Fibroblast of skin of right quadriceps (primary cell): ENCODE data around the gene FMNL2.
A peak's percentile ranks its signal among the peaks of the same experiment; 100 is the strongest.

Experiments used
- DNase-seq: peaks from one replicate; pipeline ENCODE4 v3.0.0-alpha.2; 2013

Gene FMNL2

DNA sequence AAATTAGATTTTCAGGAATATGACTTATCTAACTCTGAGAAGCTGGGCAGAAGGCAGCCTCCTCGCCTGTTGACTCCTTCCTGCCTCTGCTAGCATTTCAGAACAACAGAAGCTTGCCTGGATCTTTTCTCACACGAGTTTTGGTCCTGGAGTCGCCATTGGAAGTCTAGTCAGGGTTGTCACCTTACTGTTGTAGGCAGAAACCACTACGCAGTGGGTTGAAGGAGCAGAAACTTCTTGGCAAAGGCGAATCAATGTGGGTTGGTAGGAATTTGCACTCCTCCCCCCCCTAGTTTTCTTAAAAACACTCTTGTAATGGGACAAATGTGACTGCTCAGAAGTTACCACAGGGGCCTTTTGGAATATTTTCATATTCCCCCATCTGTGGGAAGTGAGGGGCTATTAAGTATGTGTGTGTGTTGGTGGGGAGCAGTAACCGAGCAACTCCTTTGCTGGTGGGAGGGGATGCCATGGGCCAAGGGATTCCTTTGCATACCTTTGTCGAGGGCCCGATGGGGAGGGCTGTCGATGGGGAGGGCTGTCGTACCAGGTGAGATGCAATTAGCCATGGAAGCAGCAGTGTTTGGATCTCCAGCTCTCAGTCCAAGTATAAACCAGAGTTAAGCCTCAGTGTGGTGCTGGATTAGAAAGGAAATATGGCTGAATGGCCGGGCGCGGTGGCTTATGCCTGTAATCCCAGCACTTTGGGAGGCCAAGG lies 117.4 kb downstream of the FMNL2 start:
- DNase-seq: peak; percentile 7

DNA sequence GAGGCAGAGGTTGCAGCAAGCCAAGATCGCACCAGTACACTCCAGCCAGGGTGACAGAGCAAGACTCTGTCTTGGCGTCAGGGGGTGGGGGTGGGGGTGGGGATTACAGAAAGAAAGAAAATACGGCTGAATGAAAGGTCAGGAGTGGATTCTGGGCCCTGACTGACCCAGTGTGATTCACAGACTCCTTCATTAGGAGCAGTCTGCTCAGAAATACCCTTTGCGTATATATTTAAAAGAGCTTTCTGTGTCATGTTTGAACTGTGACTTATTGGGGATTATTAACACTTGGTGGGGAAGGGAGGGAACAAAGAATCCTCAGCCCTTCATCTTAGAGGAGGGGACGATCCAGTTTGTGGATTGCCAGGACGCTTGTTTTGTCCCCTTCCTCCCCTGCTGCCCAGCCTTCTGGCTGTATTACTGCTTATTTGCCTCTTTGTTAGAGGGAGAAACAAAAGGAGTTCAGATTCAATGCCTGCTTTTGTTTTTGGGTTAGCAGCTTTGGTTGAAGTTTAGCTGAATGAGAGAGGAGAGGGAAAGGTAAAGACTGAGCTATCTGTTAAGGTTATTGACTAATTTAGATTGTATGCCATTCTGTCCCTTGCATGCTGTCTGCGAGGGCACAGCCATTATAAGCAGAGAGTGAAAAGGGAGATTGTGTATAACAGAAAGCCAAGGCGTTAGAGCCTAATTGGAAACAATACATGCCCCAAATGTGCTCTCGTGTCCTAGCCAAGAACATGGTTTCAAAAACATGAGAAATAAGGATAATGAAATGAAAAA lies 118.3 kb downstream of the FMNL2 start:
- no peak for DNase-seq

- no peak for DNase-seq
Measured at GRCh38 chr2:152454371-152454770, 119.4 kb downstream of the FMNL2 start.

- DNase-seq: no peak
Measured at GRCh38 chr2:152454960-152455359, 120.0 kb downstream of the FMNL2 start.

- DNase-seq: no peak
Measured at GRCh38 chr2:152455738-152456137, 120.8 kb downstream of the FMNL2 start.

DNA sequence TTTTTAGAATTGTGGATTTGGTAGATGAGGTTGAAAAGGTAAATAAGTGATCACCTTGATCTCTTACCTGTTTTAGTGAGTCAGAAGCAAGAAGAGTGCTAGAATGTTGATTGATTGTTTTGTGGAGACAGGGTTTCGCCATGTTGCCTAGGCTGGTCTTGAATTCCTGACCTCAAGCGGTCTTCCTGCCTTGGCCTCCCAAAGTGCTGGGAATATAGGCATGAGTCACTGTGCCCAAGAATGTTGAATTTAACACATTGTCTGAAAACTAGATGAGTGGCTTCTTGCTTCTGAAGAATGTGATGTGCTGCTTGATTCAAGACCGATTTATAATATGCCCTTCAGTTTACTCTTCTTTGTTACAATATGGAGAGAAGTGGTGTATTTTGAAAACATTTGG lies 121.3 kb downstream of the FMNL2 start:
- DNase-seq: peak; percentile 69

- no peak for DNase-seq
Measured at GRCh38 chr2:152458441-152458940, 123.5 kb downstream of the FMNL2 start.

DNA sequence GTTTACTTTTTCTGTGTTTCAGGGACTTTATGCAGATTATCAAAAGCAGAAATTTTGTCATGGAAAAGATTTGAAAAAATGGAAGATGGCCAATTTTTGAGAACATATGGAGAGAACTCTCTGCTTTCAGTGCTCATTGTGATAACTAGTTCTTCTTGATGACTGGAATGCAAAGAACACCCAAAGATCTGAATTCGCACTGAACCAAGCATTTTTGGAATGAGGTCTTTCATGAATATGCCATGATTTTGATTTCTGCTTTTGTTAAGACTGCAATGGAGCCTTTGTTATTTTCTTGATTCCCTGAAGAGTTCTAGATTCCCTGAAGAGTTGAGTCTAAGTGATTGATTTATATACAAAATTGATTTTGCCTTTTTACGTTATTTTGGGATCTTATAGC lies 124.1 kb downstream of the FMNL2 start:
- DNase-seq: no peak

- no peak for DNase-seq
Measured at GRCh38 chr2:152460567-152460966, 125.6 kb downstream of the FMNL2 start.

- no peak for DNase-seq
Measured at GRCh38 chr2:152462120-152462519, 127.1 kb downstream of the FMNL2 start.

- no peak for DNase-seq
Measured at GRCh38 chr2:152462779-152463178, 127.8 kb downstream of the FMNL2 start.

DNA sequence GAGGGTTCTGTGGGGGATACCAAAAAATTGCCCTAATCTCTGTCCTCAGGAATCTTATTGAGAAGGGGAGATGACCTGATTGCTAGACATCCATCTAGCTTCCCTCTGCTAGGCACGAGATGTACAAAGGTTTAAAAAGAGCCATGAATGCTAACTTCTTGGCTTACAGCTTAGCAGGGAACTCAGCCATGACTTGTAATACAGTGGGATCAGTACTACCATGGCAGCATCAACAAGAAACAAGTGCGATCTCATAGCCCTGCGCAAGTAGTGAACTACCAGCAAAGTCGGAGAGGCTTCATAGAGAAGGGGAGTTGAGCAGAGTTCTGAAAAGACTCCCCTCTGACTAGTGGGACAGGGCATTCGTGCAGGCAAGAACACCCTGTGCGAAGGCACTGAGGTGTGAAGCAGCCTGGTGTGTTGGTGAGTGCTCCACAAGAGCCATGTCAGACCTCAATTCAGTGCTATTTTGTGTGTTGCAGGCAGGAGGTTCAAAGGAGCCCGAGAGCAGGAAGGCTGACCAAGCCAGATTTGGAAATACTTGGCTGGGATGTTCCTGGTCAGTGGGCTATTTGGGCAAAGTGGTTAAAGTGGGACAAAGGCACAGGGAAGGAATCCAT lies 130.0 kb downstream of the FMNL2 start:
- no peak for DNase-seq

DNA sequence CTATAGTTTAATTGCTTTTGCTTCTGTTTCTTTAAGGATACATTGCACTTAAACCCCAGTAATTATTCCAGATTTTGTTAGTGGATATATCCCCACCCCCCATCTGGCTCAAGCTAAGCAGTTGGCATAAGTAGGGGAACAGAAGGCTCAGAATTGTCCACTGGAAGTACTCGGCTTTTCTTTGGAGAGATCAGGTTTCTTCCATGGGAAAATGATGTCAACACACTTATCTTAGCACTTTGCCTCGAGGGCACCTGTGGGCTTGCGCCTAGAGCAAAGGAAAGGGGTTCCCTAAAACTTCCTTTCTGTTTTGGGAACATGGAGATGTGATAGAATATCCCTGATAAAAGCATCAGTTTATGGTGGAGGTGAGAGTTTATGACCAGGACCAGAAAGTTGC lies 130.6 kb downstream of the FMNL2 start:
- DNase-seq: no peak

DNA sequence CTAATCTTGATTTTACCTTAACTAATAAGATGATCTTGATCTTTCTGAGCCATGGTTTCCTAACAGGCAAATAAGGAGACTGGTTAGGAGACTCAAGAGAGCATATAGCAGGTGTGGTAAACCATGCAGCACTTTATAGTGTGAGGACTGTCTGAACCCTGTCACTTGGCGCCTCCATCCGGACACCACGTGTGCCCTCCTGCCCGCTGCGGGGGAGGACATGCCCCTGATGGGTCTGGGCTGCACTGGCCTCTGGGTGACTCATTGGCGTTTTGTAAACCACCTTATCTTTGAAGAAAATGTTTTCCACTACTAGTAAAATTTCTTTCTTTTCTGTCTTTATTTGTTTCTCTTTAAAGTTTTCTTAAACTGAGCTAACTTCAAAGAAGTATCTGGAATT lies 131.1 kb downstream of the FMNL2 start:
- no peak for DNase-seq

DNA sequence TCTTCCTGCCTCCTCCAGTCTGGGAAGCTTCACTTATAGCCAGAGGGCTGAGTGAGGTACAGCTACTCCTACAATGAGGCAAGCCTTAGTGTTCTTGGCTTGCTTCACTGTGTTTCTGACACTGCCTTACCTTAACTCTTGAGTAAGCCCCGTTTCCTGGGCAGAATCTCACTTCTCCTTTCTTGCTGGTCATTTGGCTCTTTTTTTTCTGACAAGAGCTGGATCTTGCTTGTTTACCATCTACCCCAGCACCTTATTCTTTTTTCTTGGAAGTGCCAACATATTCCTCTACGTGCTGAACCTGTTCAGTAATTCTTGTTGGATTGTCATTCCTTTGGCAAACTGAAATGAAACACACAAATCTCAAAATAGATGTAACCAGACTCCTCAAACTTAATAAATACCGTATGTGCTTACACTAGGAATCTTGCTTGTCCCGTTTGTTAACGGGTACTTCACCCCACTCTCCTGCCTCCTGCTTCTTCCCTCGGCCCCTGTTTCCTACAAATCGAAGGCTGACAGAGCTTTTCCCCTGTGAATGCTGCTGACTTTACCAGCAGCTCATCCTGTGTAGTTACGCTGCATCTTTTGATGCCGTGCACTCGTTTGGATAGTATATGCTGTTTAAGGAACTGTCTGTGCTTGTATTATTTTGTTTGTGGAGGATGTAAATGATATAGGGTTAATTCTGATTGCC lies 132.2 kb downstream of the FMNL2 start:
- DNase-seq: peak; percentile 58

DNA sequence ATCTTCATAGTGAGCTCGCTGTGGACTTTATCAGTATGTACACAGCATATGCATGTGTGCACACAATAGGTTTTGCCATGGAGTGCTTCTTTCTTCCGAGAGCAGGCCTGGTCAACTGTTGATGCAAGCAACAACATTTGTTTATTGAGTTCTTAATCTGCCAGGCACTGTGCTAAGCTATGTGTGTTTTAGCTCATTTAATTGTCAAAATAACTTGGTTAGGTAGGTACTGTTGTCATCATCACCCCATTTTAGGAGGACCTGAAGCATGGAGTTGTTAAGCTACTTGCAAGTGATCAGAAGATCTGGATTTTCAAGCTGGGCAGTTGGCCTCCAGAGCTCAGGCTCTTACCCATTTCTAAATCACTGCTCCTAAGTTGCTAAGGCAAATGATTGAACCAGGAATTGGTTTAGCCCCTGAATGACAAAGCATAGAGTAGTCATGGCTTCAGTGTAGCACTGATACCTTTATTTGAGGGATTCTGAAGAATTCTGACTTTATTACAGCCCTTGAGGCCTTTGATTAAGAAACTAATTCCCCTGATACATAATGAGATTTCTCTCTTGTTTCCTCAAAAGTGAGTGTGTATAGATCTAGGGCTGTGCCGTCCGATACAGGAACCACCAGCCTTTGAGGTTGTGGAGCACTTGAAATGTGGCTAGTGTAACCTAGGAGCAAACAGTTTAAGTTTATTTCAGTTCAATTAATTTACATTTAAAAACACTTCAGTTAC lies 132.9 kb downstream of the FMNL2 start:
- no peak for DNase-seq

DNA sequence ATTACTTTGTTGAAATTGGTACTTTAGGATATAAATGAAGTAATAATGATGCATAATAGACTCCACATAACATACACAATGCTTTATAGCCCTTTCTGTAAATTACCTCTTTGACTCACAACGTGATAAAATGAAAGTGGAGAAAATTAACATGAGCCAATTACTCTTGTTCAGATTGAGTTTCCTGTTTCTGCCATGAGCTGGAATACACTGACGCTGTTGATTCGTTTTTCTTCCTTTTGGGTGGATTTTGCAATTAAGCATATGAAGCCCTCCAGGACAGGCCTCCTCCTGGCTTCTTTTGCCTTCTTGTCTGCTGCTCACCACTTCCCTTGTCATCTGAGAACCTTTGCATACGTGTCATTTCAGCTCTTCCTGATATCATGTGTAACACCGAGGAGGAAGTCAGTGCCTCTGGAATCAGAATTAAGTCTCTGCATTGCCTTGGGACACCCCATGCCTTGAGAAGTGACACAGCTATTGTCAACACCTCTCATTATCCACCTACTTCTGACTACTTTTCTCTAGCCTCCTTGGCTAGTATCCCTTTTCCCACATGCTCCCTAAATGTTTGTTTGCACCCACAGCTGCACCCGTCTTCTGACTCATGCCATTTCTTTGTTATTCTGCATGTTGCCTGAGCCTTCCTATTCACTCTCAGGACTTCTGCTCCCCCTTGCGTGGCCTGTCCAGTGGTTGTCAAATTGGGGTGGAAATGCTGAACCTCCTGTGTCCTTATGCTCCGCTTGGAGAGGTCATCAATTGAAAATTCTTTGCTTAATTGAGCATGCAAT lies 134.1 kb downstream of the FMNL2 start:
- DNase-seq: peak; percentile 52

GRCh38 chr2:152470861-152471854 lies 136.2 kb downstream of the FMNL2 start:
- no peak for DNase-seq

GRCh38 chr2:152472481-152472887 lies 137.5 kb downstream of the FMNL2 start:
- DNase-seq: no peak

- DNase-seq: no peak
Measured at GRCh38 chr2:152473151-152473857, 138.3 kb downstream of the FMNL2 start.
